ACHN (cell line): Measurements from ENCODE around the gene MMP17.
A peak's percentile ranks its signal among the peaks of the same experiment; 100 is the strongest.

ENCODE experiments used
- DNase-seq: peaks from one replicate; pipeline ENCODE4 v3.0.0-alpha.2; 2015
- in situ Hi-C: cut with HindIII; loops from 2 replicates; pipeline ENCODE4 v1.10.0; 2017; ENCODE audit warnings: low sequenced_read_pairs, low pct_ligation_motif_present, low pct_unique_long_range_greater_than_20kb

Gene MMP17

GRCh38 chr12:131826097-131826928 is 1.9 kb upstream of the MMP17 start:
- DNase-seq: no peak
- in situ Hi-C loops: no loop called here

GRCh38 chr12:131828671-131829355 is 620 bp downstream of the MMP17 start:
- DNase-seq: peak; percentile 55
- in situ Hi-C loops: no loop called here

- in situ Hi-C loops: no loop called here
- peak; percentile 51 for DNase-seq
Observed at GRCh38 chr12:131829356-131829747, 1.2 kb downstream of the MMP17 start.

- in situ Hi-C loops: no loop called here
Observed at GRCh38 chr12:131829791-131830334, 1.7 kb downstream of the MMP17 start.

GRCh38 chr12:131830335-131830913 is 2.2 kb downstream of the MMP17 start:
- peak; percentile 92 for DNase-seq
- in situ Hi-C loops: no loop called here

More at GRCh38 chr12:131829791-131830334, 1.7 kb downstream of the MMP17 start:
- DNase-seq: peak; percentile 31

- DNase-seq: peak; percentile 46
- in situ Hi-C loops: no loop called here
Observed at GRCh38 chr12:131830914-131831571, 2.9 kb downstream of the MMP17 start.

GRCh38 chr12:131831635-131832041 is 3.4 kb downstream of the MMP17 start:
- in situ Hi-C loops: no loop called here
- DNase-seq: peak; percentile 80

- DNase-seq: peak; percentile 80
- in situ Hi-C loops: no loop called here
Observed at GRCh38 chr12:131832321-131833231, 4.4 kb downstream of the MMP17 start.

- DNase-seq: no peak
- in situ Hi-C loops: no loop called here
Observed at GRCh38 chr12:131833288-131833895, 5.2 kb downstream of the MMP17 start.

- in situ Hi-C loops: no loop called here
- DNase-seq: peak; percentile 55
Observed at GRCh38 chr12:131833896-131834641, 5.9 kb downstream of the MMP17 start.

GRCh38 chr12:131834798-131835615 is 6.8 kb downstream of the MMP17 start:
- in situ Hi-C loops: no loop called here
- DNase-seq: no peak

- in situ Hi-C loops: no loop called here
- no peak for DNase-seq
Observed at GRCh38 chr12:131835616-131836171, 7.5 kb downstream of the MMP17 start.

GRCh38 chr12:131836193-131836592 is 8.0 kb downstream of the MMP17 start:
- in situ Hi-C loops: no loop called here
- peak; percentile 27 for DNase-seq

- in situ Hi-C loops: no loop called here
Observed at GRCh38 chr12:131836714-131837397, 8.7 kb downstream of the MMP17 start.

More at GRCh38 chr12:131836714-131837397, 8.7 kb downstream of the MMP17 start:
- no peak for DNase-seq
